Measurements from ENCODE around the gene NTRK3.

The NTRK3 gene

GRCh38 chr15:87930457-87930856 lies 326.1 kb downstream of the NTRK3 start:
- DNase-seq: no peak

- DNase-seq: no peak
These were observed 326.7 kb downstream of the NTRK3 start for GRCh38 chr15:87929841-87930240.

- no peak for DNase-seq
These were observed 332.1 kb downstream of the NTRK3 start for GRCh38 chr15:87924433-87924832.

- no peak for DNase-seq
These were observed 337.5 kb downstream of the NTRK3 start for GRCh38 chr15:87919064-87919463.

- DNase-seq: no peak
These were observed 339.1 kb downstream of the NTRK3 start for GRCh38 chr15:87917480-87917879.

- peak; percentile 9 for DNase-seq
These were observed 340.3 kb downstream of the NTRK3 start for GRCh38 chr15:87916208-87916607.

GRCh38 chr15:87910301-87910700 lies 346.2 kb downstream of the NTRK3 start:
- no peak for DNase-seq

GRCh38 chr15:87907676-87908446 lies 348.7 kb downstream of the NTRK3 start:
- no peak for DNase-seq

- DNase-seq: no peak
These were observed 350.1 kb downstream of the NTRK3 start for GRCh38 chr15:87906444-87906843.

GRCh38 chr15:87902772-87903426 lies 353.6 kb downstream of the NTRK3 start:
- DNase-seq: peak; percentile 77

- peak; percentile 32 for DNase-seq
These were observed 354.4 kb downstream of the NTRK3 start for GRCh38 chr15:87901926-87902690.

- DNase-seq: no peak
These were observed 355.5 kb downstream of the NTRK3 start for GRCh38 chr15:87901008-87901407.

- DNase-seq: no peak
These were observed 359.6 kb downstream of the NTRK3 start for GRCh38 chr15:87896936-87897335.

GRCh38 chr15:87887177-87887576 lies 369.4 kb downstream of the NTRK3 start:
- no peak for DNase-seq

GRCh38 chr15:87881026-87881425 lies 375.5 kb downstream of the NTRK3 start:
- DNase-seq: peak; percentile 69

- no peak for DNase-seq
These were observed 378.6 kb downstream of the NTRK3 start for GRCh38 chr15:87877822-87878542.

GRCh38 chr15:87877114-87877810 lies 379.3 kb downstream of the NTRK3 start:
- DNase-seq: peak; percentile 6

- no peak for DNase-seq
These were observed 381.4 kb downstream of the NTRK3 start for GRCh38 chr15:87874896-87875711.

- DNase-seq: no peak
These were observed 383.0 kb downstream of the NTRK3 start for GRCh38 chr15:87873516-87873915.

- DNase-seq: no peak
These were observed 384.7 kb downstream of the NTRK3 start for GRCh38 chr15:87871731-87872320.

- DNase-seq: no peak
These were observed 385.3 kb downstream of the NTRK3 start for GRCh38 chr15:87871258-87871681.
